PFSK-1 (cell line): Measurements from ENCODE around the gene KANK4.

Source experiments
- FOXP2 ChIP-seq: optimal IDR thresholded peaks from 2 replicates; pipeline ENCODE3; 2011; ENCODE audit warnings: borderline replicate concordance, control low read depth, inconsistent platforms; ENCODE audit not compliant: insufficient read depth; ENCODE audit errors: extremely low read length, extremely low read depth
- POLR2AphosphoS5 ChIP-seq: IDR thresholded peaks from 2 replicates; pipeline ENCODE4 v1.6.1; 2012; ENCODE audit warnings: low read depth, mild to moderate bottlenecking, control low read depth, low read length, moderate library complexity
- SIN3A ChIP-seq: IDR thresholded peaks from 2 replicates; pipeline ENCODE4 v1.6.1; 2012; ENCODE audit warnings: mild to moderate bottlenecking, low read length, moderate library complexity, borderline replicate concordance; ENCODE audit not compliant: insufficient read depth
- TAF1 ChIP-seq: IDR thresholded peaks from 2 replicates; pipeline ENCODE4 v1.6.1; 2012; ENCODE audit warnings: low read length, control low read depth, borderline replicate concordance; ENCODE audit not compliant: insufficient read depth
- TF ChIP-seq, protein P1 (sequence below), 2 experiments: IDR thresholded peaks; 2 replicates each; pipeline versions ENCODE4 v1.6.1 to v1.8.0; 2011 to 2012; ENCODE audit warnings: low read depth in 2 of 2, low read length in 2 of 2, control low read depth in 1 of 2, inconsistent platforms in 1 of 2, mild to moderate bottlenecking in 1 of 2, moderate library complexity in 1 of 2; ENCODE audit not compliant: insufficient read depth in 1 of 2

Gene KANK4

DNA sequence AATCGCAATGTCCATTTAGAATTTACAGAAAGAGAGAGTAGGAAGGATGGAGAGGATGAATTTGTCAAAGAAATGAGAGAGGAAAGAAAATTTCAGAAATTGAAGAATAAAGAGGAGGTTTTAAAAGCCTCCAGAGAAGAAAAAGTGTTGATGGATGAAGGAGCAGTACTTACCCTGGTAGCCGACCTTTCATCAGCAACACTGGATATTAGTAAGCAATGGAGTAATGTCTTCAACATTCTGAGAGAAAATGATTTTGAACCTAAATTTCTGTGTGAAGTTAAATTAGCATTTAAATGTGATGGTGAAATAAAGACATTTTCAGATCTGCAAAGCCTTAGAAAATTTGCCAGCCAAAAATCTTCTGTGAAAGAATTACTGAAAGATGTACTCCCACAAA is 112.0 kb downstream of the KANK4 start:
- TF ChIP-seq TAF1 = no peak
- no peak for TF ChIP-seq SIN3A
- TF ChIP-seq, protein P1, sequence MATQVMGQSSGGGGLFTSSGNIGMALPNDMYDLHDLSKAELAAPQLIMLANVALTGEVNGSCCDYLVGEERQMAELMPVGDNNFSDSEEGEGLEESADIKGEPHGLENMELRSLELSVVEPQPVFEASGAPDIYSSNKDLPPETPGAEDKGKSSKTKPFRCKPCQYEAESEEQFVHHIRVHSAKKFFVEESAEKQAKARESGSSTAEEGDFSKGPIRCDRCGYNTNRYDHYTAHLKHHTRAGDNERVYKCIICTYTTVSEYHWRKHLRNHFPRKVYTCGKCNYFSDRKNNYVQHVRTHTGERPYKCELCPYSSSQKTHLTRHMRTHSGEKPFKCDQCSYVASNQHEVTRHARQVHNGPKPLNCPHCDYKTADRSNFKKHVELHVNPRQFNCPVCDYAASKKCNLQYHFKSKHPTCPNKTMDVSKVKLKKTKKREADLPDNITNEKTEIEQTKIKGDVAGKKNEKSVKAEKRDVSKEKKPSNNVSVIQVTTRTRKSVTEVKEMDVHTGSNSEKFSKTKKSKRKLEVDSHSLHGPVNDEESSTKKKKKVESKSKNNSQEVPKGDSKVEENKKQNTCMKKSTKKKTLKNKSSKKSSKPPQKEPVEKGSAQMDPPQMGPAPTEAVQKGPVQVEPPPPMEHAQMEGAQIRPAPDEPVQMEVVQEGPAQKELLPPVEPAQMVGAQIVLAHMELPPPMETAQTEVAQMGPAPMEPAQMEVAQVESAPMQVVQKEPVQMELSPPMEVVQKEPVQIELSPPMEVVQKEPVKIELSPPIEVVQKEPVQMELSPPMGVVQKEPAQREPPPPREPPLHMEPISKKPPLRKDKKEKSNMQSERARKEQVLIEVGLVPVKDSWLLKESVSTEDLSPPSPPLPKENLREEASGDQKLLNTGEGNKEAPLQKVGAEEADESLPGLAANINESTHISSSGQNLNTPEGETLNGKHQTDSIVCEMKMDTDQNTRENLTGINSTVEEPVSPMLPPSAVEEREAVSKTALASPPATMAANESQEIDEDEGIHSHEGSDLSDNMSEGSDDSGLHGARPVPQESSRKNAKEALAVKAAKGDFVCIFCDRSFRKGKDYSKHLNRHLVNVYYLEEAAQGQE (IDR thresholded peaks at IDR 0.05; ENCODE audit: insufficient read depth in 1 of 2, low read depth in 2 of 2, low read length in 2 of 2) = no peak
- no peak for TF ChIP-seq POLR2AphosphoS5
- no peak for TF ChIP-seq FOXP2

DNA sequence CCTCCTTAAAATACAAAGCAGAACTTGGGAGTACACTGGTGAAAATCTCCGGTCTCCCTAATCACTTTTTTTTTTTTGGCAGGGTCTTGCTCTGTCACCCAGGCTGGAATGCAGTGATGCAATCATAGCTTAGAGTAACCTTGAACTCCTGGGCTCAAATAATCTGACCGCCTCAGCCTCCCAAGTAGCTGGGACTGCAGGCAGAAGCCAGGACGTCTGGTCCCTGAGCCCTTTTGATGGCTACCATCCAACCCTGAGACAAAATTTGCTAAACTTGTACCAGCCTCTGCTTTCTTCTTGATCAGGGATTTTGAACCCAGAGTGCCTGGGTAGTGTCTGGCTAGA is 120.5 kb downstream of the KANK4 start:
- TF ChIP-seq, protein P1 (IDR thresholded peaks at IDR 0.05; ENCODE audit: insufficient read depth in 1 of 2, low read depth in 2 of 2, low read length in 2 of 2) = no peak

DNA sequence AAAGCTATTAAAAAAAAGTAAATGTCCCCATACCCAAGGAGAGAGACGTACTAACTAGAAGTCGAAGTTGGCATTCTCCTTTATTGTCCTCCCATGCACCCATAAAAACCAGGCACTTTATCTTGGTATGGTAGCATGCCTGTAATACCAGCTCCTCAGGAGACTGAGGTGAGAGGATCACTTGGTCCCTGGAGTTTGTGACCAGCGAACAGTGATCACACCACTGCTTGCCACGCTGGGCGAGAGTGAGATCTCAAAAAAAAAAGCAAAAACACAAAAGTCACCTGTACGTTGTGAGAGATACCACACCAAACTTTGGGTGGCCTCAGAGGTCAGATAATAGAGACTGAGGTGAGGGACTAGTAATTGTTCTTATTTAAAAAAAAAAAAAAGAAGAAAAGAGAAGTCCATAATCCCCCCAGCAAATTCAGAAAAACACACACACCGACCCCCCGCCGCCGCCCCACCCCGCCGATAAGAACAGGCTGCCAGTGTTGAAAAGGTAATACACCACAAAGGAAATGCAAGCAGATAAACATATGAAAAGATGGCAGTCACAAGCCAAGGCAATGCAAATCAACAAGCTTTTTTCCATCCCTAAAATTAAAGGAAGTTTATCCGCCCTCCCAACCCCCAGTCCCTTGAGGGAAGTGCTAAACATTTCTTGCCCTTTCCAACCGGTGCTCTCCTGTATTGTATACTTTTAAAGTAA is 121.0 kb downstream of the KANK4 start:
- TF ChIP-seq FOXP2 (no peak), SIN3A (no peak), POLR2AphosphoS5 (no peak), TAF1 (no peak)
- TF ChIP-seq, protein P1 (IDR thresholded peaks at IDR 0.05; ENCODE audit: insufficient read depth in 1 of 2, low read depth in 2 of 2, low read length in 2 of 2) = no peak

DNA sequence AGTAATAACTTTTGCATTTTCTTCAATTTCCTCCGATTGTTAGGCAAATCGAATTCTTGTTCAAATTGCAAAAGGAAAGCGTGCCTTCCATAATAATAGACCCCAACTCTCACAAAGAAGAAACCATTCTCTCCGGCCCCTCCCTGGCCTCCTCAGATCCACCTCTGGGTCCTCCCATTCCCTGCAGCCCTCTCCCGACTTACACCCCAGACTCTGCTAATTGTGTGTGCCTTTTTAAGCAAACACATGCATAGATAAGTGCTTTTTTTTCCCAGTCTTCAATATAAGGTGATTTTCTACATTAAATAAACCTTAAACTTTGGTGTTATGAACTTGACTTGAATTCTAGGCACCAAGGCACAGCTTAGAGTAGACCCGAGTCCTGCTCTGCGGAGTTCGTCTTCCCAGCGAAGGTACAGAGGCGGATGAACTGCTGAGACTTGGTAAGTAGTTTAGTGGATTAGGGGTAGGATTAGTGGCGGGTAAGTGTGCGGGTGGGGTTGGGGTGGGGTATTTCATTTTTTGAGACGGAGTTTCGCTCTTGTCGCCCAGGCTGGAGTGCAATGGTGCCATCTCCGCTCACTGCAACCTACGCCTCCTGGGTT is 123.0 kb downstream of the KANK4 start:
- TF ChIP-seq FOXP2 (no peak), SIN3A (no peak), POLR2AphosphoS5 (no peak), TAF1 (no peak)

DNA sequence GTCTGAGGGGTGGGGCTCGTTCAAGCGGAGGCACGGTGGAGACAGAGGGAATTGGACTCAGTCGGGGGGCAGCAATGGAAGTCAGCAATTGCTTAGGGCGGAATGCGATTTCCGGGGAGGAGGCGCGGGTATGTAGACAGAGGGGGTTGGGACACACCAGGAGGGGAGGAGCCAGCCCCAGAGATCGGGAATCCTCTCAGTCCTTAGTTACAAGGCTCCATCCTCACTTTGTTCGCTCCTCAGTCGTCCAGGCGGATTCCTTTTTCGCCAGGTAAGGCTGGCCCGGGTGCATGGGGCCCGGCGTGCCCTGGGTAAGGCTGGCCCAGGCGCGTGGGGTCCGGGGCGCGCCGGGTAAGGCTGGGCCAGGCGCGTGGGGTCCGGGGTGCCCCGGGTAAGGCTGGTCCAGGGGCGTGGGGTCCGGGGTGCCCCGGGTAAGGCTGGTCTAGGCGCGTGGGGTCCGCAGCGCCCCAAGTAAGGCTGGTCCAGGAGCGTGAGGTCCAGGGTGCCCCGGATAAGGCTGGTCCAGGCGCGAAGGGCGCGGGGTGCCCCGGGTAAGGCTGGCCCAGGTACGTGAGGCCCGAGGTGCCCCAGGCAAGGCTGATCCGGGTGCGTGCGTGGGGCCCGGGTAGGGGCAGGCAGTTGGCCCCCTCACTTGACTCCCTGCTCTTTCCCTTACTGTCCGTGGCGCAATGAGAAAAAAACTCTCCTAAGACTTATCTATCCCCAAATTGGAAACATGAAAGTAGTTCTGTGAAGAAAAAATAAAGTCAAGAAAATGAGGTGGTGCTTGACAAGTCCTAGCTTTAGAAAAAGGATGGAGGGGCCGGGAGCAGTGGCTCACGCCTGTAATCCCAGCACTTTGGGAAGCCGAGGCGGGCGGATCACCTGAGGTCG is 124.3 kb downstream of the KANK4 start, which contains the start of gene L1TD1:
L1TD1 (plus strand) TSS at position 199 of the 894 bp plus-strand sequence. CDS start 11,780 bp downstream, outside the sequence.
- TF ChIP-seq FOXP2 = no peak
- TF ChIP-seq, protein P1 (IDR thresholded peaks at IDR 0.05; ENCODE audit: insufficient read depth in 1 of 2, low read depth in 2 of 2, low read length in 2 of 2) = no peak
- TF ChIP-seq SIN3A = no peak
- TF ChIP-seq POLR2AphosphoS5 = no peak
- no peak for TF ChIP-seq TAF1
